OCI-M1 (cell line): ENCODE results near the gene ARPC3.
"Not testable (repeated sequence)": the region's sequence is repeated elsewhere in the genome, so short reads cannot be mapped to it uniquely, and the experiment has no call there.

Experiments
- DNase-seq: peaks from one replicate; lab custom pipeline; 2025; lab: John Stamatoyannopoulos, UW

ARPC3 gene

GRCh38 chr12:110449799-110450497, at the start of gene ARPC3:
ARPC3 (minus strand) TSS chr12:110450337; CDS start chr12:110450260, 77 bp downstream.
- DNase-seq: peak; percentile 97

GRCh38 chr12:110498984-110499706, 49.0 kb upstream of the ARPC3 start:
- peak; percentile 69 for DNase-seq

- no peak for DNase-seq
Observed at GRCh38 chr12:110475426-110475825, 25.3 kb upstream of the ARPC3 start.

GRCh38 chr12:110468214-110469048, 18.3 kb upstream of the ARPC3 start, which contains the start of the genes FAM216A and GPN3:
FAM216A (plus strand) TSS chr12:110468845; CDS start chr12:110468876, 31 bp downstream.
GPN3 (minus strand) TSS chr12:110468257; CDS start chr12:110468203, 54 bp downstream.
- peak; percentile 99 for DNase-seq

- DNase-seq: no peak
Observed at GRCh38 chr12:110467847-110468213, 17.7 kb upstream of the ARPC3 start.

GRCh38 chr12:110466791-110467190, 16.7 kb upstream of the ARPC3 start:
- DNase-seq: peak; percentile 46

- not testable (repeated sequence) for DNase-seq
Observed at GRCh38 chr12:110465765-110466164, 15.6 kb upstream of the ARPC3 start.

GRCh38 chr12:110465024-110465423, 14.9 kb upstream of the ARPC3 start:
- DNase-seq: no peak

- DNase-seq: not testable (repeated sequence)
Observed at GRCh38 chr12:110461189-110461588, 11.1 kb upstream of the ARPC3 start.

- DNase-seq: no peak
Observed at GRCh38 chr12:110458756-110459155, 8.6 kb upstream of the ARPC3 start.

GRCh38 chr12:110453569-110454296, 3.6 kb upstream of the ARPC3 start:
- DNase-seq: no peak

GRCh38 chr12:110451263-110451662, 1.1 kb upstream of the ARPC3 start:
- no peak for DNase-seq

GRCh38 chr12:110444455-110444854, 5.7 kb downstream of the ARPC3 start:
- DNase-seq: no peak

- DNase-seq: no peak
Observed at GRCh38 chr12:110436231-110436630, 13.9 kb downstream of the ARPC3 start.

GRCh38 chr12:110431957-110432587, 18.1 kb downstream of the ARPC3 start:
- DNase-seq: no peak

- DNase-seq: not testable (repeated sequence)
Observed at GRCh38 chr12:110429676-110430075, 20.5 kb downstream of the ARPC3 start.

GRCh38 chr12:110426406-110426805, 23.7 kb downstream of the ARPC3 start:
- no peak for DNase-seq

GRCh38 chr12:110424237-110424636, 25.9 kb downstream of the ARPC3 start:
- DNase-seq: no peak

GRCh38 chr12:110421701-110422100, 28.4 kb downstream of the ARPC3 start:
- no peak for DNase-seq

GRCh38 chr12:110421159-110421661, 28.9 kb downstream of the ARPC3 start:
- peak; percentile 88 for DNase-seq

GRCh38 chr12:110420644-110421043, 29.5 kb downstream of the ARPC3 start:
- not testable (repeated sequence) for DNase-seq
